HG02840 (cell line): ENCODE results near the gene APOBEC2.
A peak's percentile ranks its signal among the peaks of the same experiment; 100 is the strongest.

ENCODE experiments used
- ATAC-seq: cut with Tn5 transposase; IDR thresholded peaks from one replicate; pipeline ENCODE4 v1.9.1; 2021; ENCODE audit warnings: mild to moderate bottlenecking, moderate library complexity, moderate number of reproducible peaks; ENCODE audit not compliant: unreplicated experiment, low FRiP score

Gene APOBEC2

GRCh38 chr6:41056768-41057490 lies 3.9 kb downstream of the APOBEC2 start:
- ATAC-seq: no peak

- no peak for ATAC-seq
Observed at GRCh38 chr6:41058783-41059181, 5.8 kb downstream of the APOBEC2 start.

GRCh38 chr6:41059556-41059955 lies 6.6 kb downstream of the APOBEC2 start:
- ATAC-seq: no peak

- ATAC-seq: no peak
Observed at GRCh38 chr6:41061196-41061726, 8.3 kb downstream of the APOBEC2 start.

- no peak for ATAC-seq
Observed at GRCh38 chr6:41062056-41062455, 9.1 kb downstream of the APOBEC2 start.

- ATAC-seq: no peak
Observed at GRCh38 chr6:41063884-41064285, 10.9 kb downstream of the APOBEC2 start.

- no peak for ATAC-seq
Observed at GRCh38 chr6:41064841-41065240, 11.8 kb downstream of the APOBEC2 start.

GRCh38 chr6:41065550-41066026 lies 12.6 kb downstream of the APOBEC2 start:
- no peak for ATAC-seq

- no peak for ATAC-seq
Observed at GRCh38 chr6:41066867-41067304, 13.9 kb downstream of the APOBEC2 start.

GRCh38 chr6:41071501-41071922 lies 18.5 kb downstream of the APOBEC2 start:
- no peak for ATAC-seq

GRCh38 chr6:41071923-41072835 lies 19.2 kb downstream of the APOBEC2 start, which contains the start of gene OARD1:
Gene OARD1, minus strand, starts transcription at chr6:41072356. Its CDS starts 722 bp downstream, at chr6:41071634.
- ATAC-seq: peak; percentile 69

GRCh38 chr6:41072836-41073202 lies 19.8 kb downstream of the APOBEC2 start, which contains the start of gene NFYA:
Gene NFYA, plus strand, starts transcription at chr6:41072974. Its CDS starts 6,116 bp downstream, at chr6:41079090.
- peak; percentile 58 for ATAC-seq

GRCh38 chr6:41073203-41073967 lies 20.4 kb downstream of the APOBEC2 start:
- peak; percentile 25 for ATAC-seq

GRCh38 chr6:41073968-41074691 lies 21.1 kb downstream of the APOBEC2 start:
- ATAC-seq: no peak

- ATAC-seq: no peak
Observed at GRCh38 chr6:41074692-41075436, 21.9 kb downstream of the APOBEC2 start.

GRCh38 chr6:41075651-41076626 lies 22.9 kb downstream of the APOBEC2 start:
- ATAC-seq: no peak

- no peak for ATAC-seq
Observed at GRCh38 chr6:41077536-41077935, 24.5 kb downstream of the APOBEC2 start.

- no peak for ATAC-seq
Observed at GRCh38 chr6:41078101-41078500, 25.1 kb downstream of the APOBEC2 start.
